ENCODE results near the gene PANK4.
"Not testable (repeated sequence)": the region's sequence is repeated elsewhere in the genome, so short reads cannot be mapped to it uniquely, and the experiment has no call there.

The PANK4 gene

GRCh38 chr1:2558420-2558819 lies 32.0 kb upstream of the PANK4 start:
- no peak for DNase-seq

DNA sequence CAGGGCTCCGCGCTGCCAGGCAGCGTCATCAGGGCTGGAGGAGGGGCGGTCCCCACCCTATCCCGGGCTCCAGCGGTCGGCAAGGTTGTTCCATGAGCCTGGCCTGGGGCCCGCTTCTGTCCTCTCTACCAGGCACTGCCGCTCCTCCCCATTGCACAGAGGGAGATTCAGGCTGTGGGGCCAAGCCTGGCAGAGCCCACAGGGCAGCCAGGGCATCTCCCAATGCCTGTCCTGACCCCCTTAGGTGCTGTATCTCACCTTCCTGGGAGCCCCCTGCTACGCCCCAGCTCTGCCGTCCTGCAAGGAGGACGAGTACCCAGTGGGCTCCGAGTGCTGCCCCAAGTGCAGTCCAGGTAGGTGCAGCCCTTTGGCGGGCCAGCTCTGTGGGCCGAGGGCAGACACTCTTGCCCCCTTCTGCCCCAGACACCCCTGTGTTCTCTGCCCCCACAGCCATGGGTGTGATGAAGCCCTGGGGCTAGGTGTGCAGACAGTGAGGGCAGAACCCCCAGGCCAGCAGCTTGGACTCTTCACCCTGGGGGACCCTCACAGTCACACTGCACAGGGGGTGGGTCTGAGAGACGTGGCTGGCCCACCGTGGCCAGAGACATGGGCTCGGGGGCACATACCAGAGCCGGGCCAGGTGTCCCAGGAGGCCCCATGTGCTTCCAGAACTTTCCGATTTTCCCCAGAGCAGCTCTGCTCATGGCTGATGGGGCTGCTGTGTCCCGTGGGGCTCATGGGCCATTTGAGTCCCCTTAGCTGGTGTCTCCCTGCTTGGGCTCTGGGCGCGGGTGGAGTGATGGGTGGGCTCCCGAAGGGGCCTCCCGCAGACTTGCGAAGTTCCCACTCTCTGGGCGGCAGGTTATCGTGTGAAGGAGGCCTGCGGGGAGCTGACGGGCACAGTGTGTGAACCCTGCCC lies 31.3 kb upstream of the PANK4 start:
- no peak for DNase-seq

GRCh38 chr1:2556678-2557481 lies 30.5 kb upstream of the PANK4 start:
- no peak for DNase-seq

- no peak for DNase-seq
These were observed 29.9 kb upstream of the PANK4 start, which contains the start of gene TNFRSF14 for GRCh38 chr1:2556277-2556677. TNFRSF14 (plus strand) TSS chr1:2556371; CDS start chr1:2556665, 294 bp downstream.

- DNase-seq = no peak
These were observed 29.4 kb upstream of the PANK4 start for GRCh38 chr1:2555634-2556276.

- no peak for DNase-seq
These were observed 28.4 kb upstream of the PANK4 start for GRCh38 chr1:2554621-2555387.

DNA sequence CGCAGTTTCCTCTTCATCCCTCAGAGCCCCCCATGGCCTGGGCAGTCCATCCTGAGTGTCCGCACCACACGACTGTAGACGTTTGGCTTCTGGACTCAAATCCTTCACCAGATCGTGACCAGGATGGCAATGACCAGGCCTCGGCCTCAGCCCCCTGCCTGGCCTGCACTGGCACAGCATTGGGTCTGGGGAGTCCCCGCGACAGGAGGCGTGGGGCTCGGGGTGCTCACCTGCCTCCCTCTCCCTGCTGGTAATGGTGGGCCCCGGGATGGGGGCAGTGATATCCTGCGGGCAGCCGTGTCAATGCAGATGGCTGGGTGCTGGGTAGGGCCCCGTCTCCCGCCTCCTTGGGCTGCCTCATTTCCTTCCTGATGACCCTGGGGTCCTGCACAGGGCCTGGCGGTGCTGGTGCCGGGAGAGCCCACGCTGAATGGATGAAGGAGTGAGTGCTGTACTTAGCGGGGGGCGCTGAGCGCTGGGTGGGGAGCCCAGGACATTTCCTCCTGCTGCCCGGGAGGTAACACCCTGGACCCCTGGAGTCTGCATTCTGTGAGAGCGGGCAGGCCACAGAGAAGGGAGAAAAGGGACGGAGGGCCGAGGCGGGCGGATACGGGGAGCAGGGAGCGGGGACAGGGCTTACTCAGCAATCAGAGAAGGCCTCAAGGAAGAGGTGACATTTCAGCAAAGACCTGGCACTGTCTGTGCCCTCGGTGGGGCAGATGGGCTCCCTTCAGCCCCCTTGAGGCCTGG lies 27.6 kb upstream of the PANK4 start:
- no peak for DNase-seq

DNA sequence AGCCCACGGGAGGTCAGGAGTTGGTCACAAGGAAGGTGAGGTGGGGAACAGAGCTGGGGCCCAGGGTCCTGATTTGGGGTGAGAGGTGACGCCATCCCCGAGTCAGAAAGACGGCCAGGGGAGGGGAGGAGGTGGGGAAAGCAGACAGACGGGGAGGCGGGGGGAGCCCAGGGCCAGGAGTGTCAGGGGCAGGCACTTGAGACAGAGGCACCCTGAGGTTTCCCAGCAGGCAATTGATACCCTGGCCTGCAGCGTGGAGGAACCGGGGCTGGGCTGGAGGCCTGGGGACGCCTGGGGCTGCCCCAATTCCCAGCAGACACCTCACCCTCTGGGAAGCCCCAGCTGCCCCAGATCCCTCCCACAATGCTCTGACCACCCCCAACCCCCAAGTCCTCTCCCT lies 26.7 kb upstream of the PANK4 start:
- not testable (repeated sequence) for DNase-seq

- DNase-seq = no peak
These were observed 25.8 kb upstream of the PANK4 start for GRCh38 chr1:2552189-2552588.

DNA sequence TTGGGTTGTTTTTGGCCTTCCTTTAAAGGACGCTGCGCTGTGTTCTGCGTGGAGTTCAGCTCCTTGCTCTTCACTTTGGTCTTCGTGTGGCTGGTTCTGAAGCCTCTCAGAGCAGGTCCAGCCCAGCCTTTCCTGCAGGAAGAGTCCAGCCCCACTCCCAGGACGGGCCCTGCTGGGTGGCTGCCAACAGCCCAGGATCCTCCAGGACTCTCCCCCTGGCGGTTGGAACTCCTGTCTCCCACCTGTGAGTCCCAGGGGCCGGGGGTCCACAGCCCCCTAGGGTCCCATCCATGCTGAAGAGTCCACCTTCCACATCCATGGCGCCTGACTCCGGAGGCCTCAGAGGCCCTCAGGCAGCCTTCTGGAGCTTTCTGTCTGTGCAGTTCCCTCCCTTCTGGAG lies 25.1 kb upstream of the PANK4 start:
- DNase-seq = not testable (repeated sequence)

GRCh38 chr1:2550309-2550861 lies 24.0 kb upstream of the PANK4 start:
- DNase-seq = not testable (repeated sequence)

DNA sequence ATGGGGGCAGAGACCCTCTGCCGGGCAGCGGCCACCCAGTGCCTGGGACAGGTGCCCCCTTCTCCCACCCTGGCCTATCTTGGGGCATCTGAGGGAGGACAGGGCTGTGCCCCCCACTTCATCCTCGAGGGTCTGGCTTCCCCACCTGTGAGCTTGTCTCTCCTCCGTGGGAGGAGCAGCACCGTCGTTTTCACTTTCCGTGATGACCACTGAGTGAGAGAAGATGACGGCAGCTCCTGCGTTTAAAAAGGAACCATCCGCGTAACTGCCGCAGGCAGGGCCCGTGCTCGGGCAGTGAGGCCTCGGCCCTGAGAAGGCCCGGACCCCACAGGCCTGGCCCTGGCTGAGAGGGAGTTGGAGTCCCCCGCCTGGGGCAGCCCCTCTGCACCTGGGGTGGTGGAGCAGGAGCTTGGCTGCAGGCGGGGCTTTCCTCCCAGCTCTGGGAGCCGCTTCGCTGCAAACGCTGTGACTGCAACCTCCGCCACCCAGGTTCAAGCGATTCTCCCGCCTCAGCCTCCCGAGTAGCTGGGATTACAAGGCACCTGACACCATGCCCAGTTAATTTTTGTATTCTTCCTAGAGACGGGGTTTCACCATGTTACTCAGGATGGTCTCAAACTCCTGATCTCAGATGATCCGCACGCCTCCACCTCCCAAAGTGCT lies 23.1 kb upstream of the PANK4 start:
- DNase-seq = not testable (repeated sequence)

DNA sequence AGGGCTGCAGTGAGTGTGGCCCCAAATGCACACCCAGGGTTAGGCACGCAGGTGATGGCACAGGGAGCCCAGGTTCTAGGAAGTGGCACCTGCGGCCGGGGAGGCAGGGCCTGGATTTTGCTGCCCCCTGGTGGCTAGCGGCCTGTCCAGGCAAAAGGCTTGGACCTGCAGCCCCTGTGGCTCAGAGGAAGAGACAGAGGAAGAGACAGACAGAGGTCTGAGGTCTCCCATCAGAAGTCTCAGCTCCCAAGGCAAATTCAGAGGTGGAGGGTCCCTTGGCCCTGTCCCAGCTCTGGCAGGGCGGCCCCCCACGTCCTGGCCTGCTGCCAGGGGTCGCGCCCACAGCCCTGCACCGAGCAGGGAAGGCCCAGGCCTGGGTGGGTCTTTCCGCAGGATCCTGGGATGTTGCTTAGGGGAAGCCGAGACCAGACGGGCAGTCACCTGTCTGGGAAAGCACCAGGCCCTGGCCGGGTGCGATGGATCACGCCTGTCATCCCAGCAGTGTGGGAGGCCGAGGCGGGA lies 21.7 kb upstream of the PANK4 start:
- DNase-seq = peak; percentile 48

GRCh38 chr1:2547210-2548067 lies 21.0 kb upstream of the PANK4 start:
- no peak for DNase-seq

- peak; percentile 55 for DNase-seq
These were observed 20.3 kb upstream of the PANK4 start for GRCh38 chr1:2546515-2547209.

- DNase-seq = peak; percentile 56
These were observed 19.5 kb upstream of the PANK4 start for GRCh38 chr1:2545754-2546514.

GRCh38 chr1:2544875-2545640 lies 18.7 kb upstream of the PANK4 start:
- no peak for DNase-seq
